H1 (cell line): ENCODE data around the gene IL32. TPM values are rescaled to one million over a fixed set of nuclear protein-coding genes. Genes with fewer than 3 reads are reported as not detected.

Source experiments
- CBX5 ChIP-seq: fragments of 300-800, 300-1000 bp; sonication (generic); IDR thresholded peaks from 2 replicates; pipeline ENCODE4 v1.7.1; 2016; ENCODE audit warnings: antibody characterized with exemption, low read length, low read depth
- CHD1 ChIP-seq: IDR thresholded peaks from 2 replicates; pipeline ENCODE4 v1.6.1; 2012; ENCODE audit warnings: low read depth, low read length, improper control_type of control experiment
- CREB1 ChIP-seq: IDR thresholded peaks from 2 replicates; pipeline ENCODE4 v1.6.1; 2012; ENCODE audit warnings: inconsistent platforms
- EGR1 ChIP-seq: IDR thresholded peaks from 2 replicates; pipeline ENCODE4 v1.6.1; 2011; ENCODE audit warnings: low read depth, low read length, borderline replicate concordance
- FOSL1 ChIP-seq: IDR thresholded peaks from 2 replicates; pipeline ENCODE4 v1.6.1; 2011; ENCODE audit warnings: mild to moderate bottlenecking, low read depth, low read length, moderate library complexity; ENCODE audit not compliant: insufficient read depth
- KDM1A ChIP-seq: fragments of 200-600, 300-600 bp; sonication (generic); IDR thresholded peaks from 2 replicates; pipeline ENCODE4 v1.7.1; 2016; ENCODE audit warnings: mild to moderate bottlenecking, low read length, borderline replicate concordance
- PHF8 ChIP-seq: fragments of 200-600 bp; sonication (generic); conservative IDR thresholded peaks from 2 replicates; pipeline ENCODE4 v1.7.1; 2012; ENCODE audit warnings: low read depth, mild to moderate bottlenecking, inconsistent platforms, low read length, moderate library complexity
- SRF ChIP-seq: IDR thresholded peaks from 2 replicates; pipeline ENCODE4 v1.6.1; 2011; ENCODE audit warnings: mild to moderate bottlenecking, low read depth, low read length, moderate library complexity
- TBP ChIP-seq: IDR thresholded peaks from 2 replicates; pipeline ENCODE4 v1.6.1; 2011; ENCODE audit warnings: low read depth, low read length, improper control_type of control experiment
- TCF12 ChIP-seq: IDR thresholded peaks from 2 replicates; pipeline ENCODE4 v1.6.1; 2011; ENCODE audit warnings: low read depth, mild to moderate bottlenecking, low read length
- TEAD4 ChIP-seq: IDR thresholded peaks from 2 replicates; pipeline ENCODE4 v1.6.1; 2012; ENCODE audit warnings: low read depth, low read length, inconsistent platforms, mixed read lengths
- YY1 ChIP-seq: IDR thresholded peaks from 2 replicates; pipeline ENCODE4 v1.6.1; 2011; ENCODE audit warnings: low read depth, mild to moderate bottlenecking, low read length
- polyA plus RNA-seq, 7 experiments: library from polyadenylated mRNA; depleted of rRNA in 3 of 7; stranded (reverse) in 5 of 7; unstranded in 2 of 7; fragments of >200 nt in 5 of 7; fragments of 200-250 nt in 2 of 7; gene quantifications; 1 replicate in 5 of 7; 2 replicates in 1 of 7; 4 replicates in 1 of 7; pipeline versions ENCODE4 v1.2.1 to v1.2.3, GENCODE V29; 2011 to 2013; ENCODE audit warnings: missing spikeins in 2 of 7, mixed read lengths in 2 of 7
- total RNA-seq: library from RNA; stranded (reverse); fragmentation: NEBNext Ultra II Directional; extraction: Animal tissue kit (Norgen Biotek cat#: 25700); gene quantifications from 2 replicates; pipeline ENCODE4 v1.2.1, GENCODE V29; 2021
- TF ChIP-seq, protein P1 (sequence below): IDR thresholded peaks from 2 replicates; pipeline ENCODE4 v1.6.1; 2011; ENCODE audit warnings: low read depth, mild to moderate bottlenecking, low read length; ENCODE audit not compliant: insufficient read depth

Gene IL32
- total and polyA plus RNA-seq, 2 of the 8 experiments (the other 6 are each of a cell fraction or from before 2014, with no cell fraction given) = 2.7 to 5.0 TPM

DNA sequence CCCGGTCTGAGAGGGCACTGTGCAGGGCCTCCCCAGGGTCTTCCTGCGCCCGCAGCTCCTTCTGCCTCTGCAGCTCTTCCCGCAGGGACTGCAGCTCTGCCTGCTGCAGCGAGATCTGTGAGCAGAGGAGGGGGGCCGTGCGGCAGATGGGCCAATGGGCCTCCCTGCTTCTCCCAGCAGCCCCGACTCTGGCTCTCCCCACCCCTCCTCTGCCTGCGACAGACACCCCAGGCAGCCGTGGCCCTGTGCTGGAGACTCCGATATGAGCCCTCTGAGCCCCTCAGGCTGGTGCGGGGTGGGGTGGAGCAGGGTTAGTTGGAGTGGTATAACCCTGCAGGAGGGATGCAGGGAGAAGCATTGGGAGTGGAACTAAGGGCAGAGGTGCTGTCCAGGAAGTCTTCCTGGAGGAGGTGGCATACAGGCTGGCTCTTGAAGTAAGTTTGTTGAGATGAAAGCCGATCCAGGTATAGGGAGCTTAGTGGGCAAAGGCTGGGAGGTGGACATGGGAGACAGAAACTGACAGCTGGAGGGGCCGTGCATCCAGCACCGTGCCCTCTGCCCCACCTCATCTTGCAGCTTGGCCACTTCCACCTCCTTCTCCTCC lies 36.6 kb upstream of the IL32 start (continued):
- TF ChIP-seq TBP = no peak
- TF ChIP-seq, protein P1, sequence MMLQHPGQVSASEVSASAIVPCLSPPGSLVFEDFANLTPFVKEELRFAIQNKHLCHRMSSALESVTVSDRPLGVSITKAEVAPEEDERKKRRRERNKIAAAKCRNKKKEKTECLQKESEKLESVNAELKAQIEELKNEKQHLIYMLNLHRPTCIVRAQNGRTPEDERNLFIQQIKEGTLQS = no peak
- no peak for TF ChIP-seq EGR1
- TF ChIP-seq CBX5 = no peak
- TF ChIP-seq CHD1 = no peak
- TF ChIP-seq KDM1A = no peak
- no peak for TF ChIP-seq PHF8
- no peak for TF ChIP-seq FOSL1
- TF ChIP-seq TEAD4 = no peak
- TF ChIP-seq SRF = no peak
- TF ChIP-seq YY1 = no peak
- TF ChIP-seq TCF12 = no peak
- no peak for TF ChIP-seq CREB1
